ENCODE measurements around the gene GC.
"Not testable (repeated sequence)": the region's sequence is repeated elsewhere in the genome, so short reads cannot be mapped to it uniquely, and the experiment has no call there.

Gene GC

GRCh38 chr4:71783972-71784371 is at the start of gene GC:
TSS of gene GC (minus strand) at chr4:71784079. CDS start at chr4:71784018, 61 bp downstream.
- DNase-seq: no peak
- in situ Hi-C loops (cut with MboI; ENCODE audit: low pct_unique_long_range_greater_than_20kb, low sequenced_read_pairs): no loop called here

- in situ Hi-C loops (cut with MboI; ENCODE audit: low pct_unique_long_range_greater_than_20kb, low sequenced_read_pairs): no loop called here
- DNase-seq: no peak
Measured at GRCh38 chr4:71833232-71833900, 49.5 kb upstream of the GC start.

GRCh38 chr4:71832049-71832448 is 48.2 kb upstream of the GC start:
- DNase-seq: peak; percentile 10
- in situ Hi-C loops (cut with MboI; ENCODE audit: low pct_unique_long_range_greater_than_20kb, low sequenced_read_pairs): no loop called here

GRCh38 chr4:71830497-71831190 is 46.8 kb upstream of the GC start:
- no peak for DNase-seq
- in situ Hi-C loops (cut with MboI; ENCODE audit: low pct_unique_long_range_greater_than_20kb, low sequenced_read_pairs): no loop called here

GRCh38 chr4:71828470-71828869 is 44.6 kb upstream of the GC start:
- no peak for DNase-seq
- in situ Hi-C loops (cut with MboI; ENCODE audit: low pct_unique_long_range_greater_than_20kb, low sequenced_read_pairs): no loop called here

GRCh38 chr4:71827826-71828225 is 43.9 kb upstream of the GC start:
- no peak for DNase-seq
- in situ Hi-C loops (cut with MboI; ENCODE audit: low pct_unique_long_range_greater_than_20kb, low sequenced_read_pairs): no loop called here

GRCh38 chr4:71816676-71817303 is 32.9 kb upstream of the GC start:
- in situ Hi-C loops (cut with MboI; ENCODE audit: low pct_unique_long_range_greater_than_20kb, low sequenced_read_pairs): no loop called here
- DNase-seq: no peak

- no peak for DNase-seq
- in situ Hi-C loops (cut with MboI; ENCODE audit: low pct_unique_long_range_greater_than_20kb, low sequenced_read_pairs): no loop called here
Measured at GRCh38 chr4:71814433-71814832, 30.6 kb upstream of the GC start.

GRCh38 chr4:71809805-71810204 is 25.9 kb upstream of the GC start:
- DNase-seq; in situ Hi-C loops (cut with MboI; ENCODE audit: low pct_unique_long_range_greater_than_20kb, low sequenced_read_pairs): not testable (repeated sequence)

- in situ Hi-C loops (cut with MboI; ENCODE audit: low pct_unique_long_range_greater_than_20kb, low sequenced_read_pairs): no loop called here
- no peak for DNase-seq
Measured at GRCh38 chr4:71807469-71807868, 23.6 kb upstream of the GC start.

GRCh38 chr4:71805230-71805629 is 21.4 kb upstream of the GC start:
- in situ Hi-C loops (cut with MboI; ENCODE audit: low pct_unique_long_range_greater_than_20kb, low sequenced_read_pairs): not testable (repeated sequence)

GRCh38 chr4:71804017-71804697 is 20.3 kb upstream of the GC start:
- in situ Hi-C loops (cut with MboI; ENCODE audit: low pct_unique_long_range_greater_than_20kb, low sequenced_read_pairs); DNase-seq: not testable (repeated sequence)

More at GRCh38 chr4:71805230-71805629, 21.4 kb upstream of the GC start:
- DNase-seq: not testable (repeated sequence)

GRCh38 chr4:71785959-71786358 is 2.1 kb upstream of the GC start:
- no peak for DNase-seq
- in situ Hi-C loops (cut with MboI; ENCODE audit: low pct_unique_long_range_greater_than_20kb, low sequenced_read_pairs): no loop called here

GRCh38 chr4:71784569-71785197 is 804 bp upstream of the GC start:
- in situ Hi-C loops (cut with MboI; ENCODE audit: low pct_unique_long_range_greater_than_20kb, low sequenced_read_pairs): no loop called here
- DNase-seq: no peak

- in situ Hi-C loops (cut with MboI; ENCODE audit: low pct_unique_long_range_greater_than_20kb, low sequenced_read_pairs): no loop called here
Measured at GRCh38 chr4:71777891-71778290, 6.0 kb downstream of the GC start.

GRCh38 chr4:71775449-71775848 is 8.4 kb downstream of the GC start:
- no peak for DNase-seq
- in situ Hi-C loops (cut with MboI; ENCODE audit: low pct_unique_long_range_greater_than_20kb, low sequenced_read_pairs): no loop called here

More at GRCh38 chr4:71777891-71778290, 6.0 kb downstream of the GC start:
- no peak for DNase-seq

- no peak for DNase-seq
- in situ Hi-C loops (cut with MboI; ENCODE audit: low pct_unique_long_range_greater_than_20kb, low sequenced_read_pairs): no loop called here
Measured at GRCh38 chr4:71774136-71774535, 9.7 kb downstream of the GC start.

GRCh38 chr4:71773004-71773403 is 10.9 kb downstream of the GC start:
- in situ Hi-C loops (cut with MboI; ENCODE audit: low pct_unique_long_range_greater_than_20kb, low sequenced_read_pairs): no loop called here
- DNase-seq: no peak

GRCh38 chr4:71772592-71772991 is 11.3 kb downstream of the GC start:
- in situ Hi-C loops (cut with MboI; ENCODE audit: low pct_unique_long_range_greater_than_20kb, low sequenced_read_pairs): no loop called here

More at GRCh38 chr4:71772592-71772991, 11.3 kb downstream of the GC start:
- DNase-seq: peak; percentile 9
